GM21360 (cell line): ENCODE results near the gene AIP.
"Not testable (repeated sequence)": the region's sequence is repeated elsewhere in the genome, so short reads cannot be mapped to it uniquely, and the experiment has no call there.

Source experiments
- ATAC-seq: cut with Tn5 transposase; IDR thresholded peaks from one replicate; pipeline ENCODE4 v1.9.1; 2021; ENCODE audit warnings: mild to moderate bottlenecking, moderate library complexity; ENCODE audit not compliant: unreplicated experiment

AIP gene

DNA sequence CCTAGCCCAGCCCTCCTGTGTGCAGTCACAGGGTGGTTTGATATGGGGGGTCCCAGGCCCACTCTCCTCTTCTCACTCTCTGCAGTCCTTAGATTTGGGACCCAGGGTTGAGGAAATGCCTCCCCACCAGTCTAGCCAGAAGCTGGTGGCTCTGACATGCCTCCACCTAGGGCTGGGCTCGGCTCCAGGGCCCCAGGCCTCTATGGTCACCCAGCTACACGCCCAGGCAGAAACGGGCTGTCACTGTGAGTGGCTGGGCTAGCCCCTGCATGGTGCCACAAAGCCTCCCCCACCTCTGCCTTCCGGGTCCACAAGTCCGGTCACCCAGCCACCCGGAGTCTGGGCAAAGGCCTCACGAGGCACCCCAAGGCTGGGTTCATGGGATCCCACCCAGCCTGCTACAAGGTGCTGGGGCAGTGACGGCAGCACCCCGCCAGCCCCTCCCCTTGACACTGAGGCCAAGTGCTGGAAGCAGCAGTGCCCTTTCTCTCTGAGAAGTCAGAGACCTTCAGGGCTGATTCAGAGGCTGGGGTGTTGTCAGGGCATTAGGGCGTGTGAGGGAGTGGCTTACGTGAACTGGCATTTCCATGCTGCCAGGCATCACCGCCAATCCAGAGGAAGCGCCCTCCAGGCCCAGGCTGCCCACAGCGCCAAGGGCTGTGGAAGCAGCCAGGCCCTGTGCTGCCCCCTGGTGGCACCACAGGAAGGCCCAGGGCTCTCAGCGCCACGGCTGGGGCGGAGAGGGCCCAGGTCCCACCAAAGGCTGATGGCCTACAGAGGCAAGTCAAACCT lies 23.0 kb downstream of the AIP start:
- ATAC-seq: peak; percentile 23

DNA sequence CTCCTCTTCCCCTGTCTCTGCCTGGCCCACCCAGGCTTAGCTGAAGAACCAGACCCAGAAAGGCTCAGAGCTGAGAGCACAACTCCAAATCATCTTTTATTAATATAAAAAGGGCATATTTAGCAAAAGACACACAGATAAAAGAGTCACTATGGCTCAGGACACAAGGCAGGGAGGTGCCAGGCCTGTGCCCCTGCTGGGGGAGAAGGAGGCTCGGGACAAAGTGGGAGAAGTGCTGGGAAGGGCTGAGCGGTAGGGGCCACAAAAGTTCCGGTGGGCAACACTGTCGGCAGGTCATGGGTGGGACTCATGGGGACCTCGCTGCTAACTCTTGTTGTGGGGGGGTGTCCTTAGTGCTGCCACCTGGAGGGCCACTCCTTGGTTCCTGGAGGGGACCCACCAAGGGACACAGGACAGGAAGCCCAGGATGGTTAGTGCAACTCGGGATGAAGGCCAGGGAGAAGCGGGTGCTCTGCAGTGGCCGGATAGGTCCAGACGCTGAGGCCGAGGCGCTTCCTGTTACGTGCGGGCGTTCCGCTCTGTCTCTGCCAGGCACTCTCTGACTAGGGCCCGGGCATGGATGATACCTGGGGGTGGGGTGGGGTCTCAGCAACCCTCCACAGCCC lies 23.7 kb downstream of the AIP start:
- ATAC-seq: no peak

DNA sequence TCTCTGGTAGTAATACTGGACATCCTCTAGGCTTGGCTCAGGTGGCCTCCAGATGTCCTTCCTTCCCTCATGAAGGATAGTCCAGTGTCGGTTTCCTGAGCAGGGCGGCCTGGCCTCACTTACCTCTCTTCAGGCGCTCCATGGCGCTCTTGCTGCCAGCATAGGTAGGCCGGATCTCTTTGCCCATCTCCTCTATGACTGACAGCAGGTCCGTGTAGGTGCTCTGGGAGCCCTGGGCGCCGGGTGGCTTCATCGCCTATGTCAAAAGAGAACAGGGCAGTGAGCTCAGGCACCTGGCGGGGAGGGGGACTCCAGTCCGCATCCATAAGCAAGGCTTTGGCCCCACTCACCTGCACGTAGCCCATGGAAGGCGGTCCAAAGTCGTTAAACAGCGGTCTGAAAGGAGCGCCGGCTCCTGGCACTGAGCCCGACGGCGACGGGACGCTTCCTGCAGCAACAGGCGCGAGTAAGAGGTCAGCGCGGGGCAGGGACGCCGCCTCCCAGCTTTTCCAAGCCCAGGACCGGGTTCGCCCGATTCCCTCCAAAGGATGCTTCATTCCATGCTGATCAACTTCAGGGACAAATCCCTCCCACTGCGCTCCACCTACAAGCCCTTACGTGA lies 24.5 kb downstream of the AIP start:
- no peak for ATAC-seq

DNA sequence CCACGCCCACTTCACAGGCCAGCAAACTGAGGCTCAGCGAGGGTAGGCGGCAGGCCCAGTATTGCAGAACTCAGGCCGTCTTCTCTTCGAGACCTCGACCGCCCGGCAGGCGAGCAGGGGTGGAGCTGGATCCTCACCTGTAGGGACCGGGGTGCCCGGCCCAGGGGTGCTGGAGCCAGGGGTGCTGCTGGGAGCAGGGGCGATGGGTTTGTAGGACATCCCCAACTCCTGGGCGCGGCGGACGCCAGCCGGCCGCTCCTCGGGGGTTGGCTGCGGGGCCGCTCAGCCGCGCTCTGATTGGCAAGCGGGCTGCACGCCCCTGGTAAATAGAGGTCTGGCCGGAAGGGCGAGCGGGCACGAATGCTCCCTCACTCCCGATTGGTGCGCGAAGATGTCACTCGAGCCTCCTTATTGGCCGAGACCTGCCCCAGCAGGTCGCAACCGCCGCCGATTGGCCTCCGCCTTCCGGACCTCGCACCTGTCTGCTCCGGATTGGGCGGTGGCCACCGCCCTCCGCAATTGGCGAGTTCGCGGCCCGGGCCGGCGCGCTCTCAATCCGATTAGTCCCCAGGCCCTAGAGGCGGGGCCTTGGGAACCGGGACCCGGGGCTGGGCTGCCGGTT lies 25.1 kb downstream of the AIP start, which contains the start of gene CDK2AP2:
TSS of gene CDK2AP2 (minus strand) at position 299 of the 622 bp plus-strand sequence. CDS start at position 219, 80 bp downstream.
- peak; percentile 71 for ATAC-seq

DNA sequence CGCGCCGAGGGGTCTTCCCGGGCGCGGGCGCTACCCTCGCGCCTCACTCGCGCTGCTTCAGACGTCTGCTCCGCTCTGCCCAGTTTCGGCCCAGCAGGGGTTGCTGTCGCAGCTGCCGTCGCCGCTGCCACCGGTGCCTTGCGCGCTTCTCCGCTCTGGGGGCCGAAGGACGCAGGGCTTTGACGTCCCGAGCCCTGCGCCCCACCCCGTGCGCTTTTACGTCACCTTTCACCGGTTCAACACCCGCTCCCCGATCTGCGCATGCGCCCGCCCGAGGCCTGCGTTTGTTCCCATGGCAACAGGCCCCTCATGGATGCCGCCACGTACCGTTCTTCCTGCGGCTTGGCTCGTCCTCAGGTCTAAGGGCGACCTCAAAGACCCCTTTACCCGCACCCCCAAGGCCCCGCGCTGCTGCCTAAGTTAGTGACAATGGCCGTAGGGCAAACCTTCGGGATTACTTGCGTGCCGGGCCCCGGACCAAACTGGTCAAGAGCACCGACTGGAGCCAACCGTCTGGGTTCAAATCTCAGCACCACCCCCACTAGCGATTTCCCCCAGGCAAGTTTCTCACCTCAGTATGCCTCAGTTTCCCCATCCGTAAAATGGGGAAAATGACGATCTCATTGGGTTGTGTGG lies 25.8 kb downstream of the AIP start:
- ATAC-seq: peak; percentile 33

DNA sequence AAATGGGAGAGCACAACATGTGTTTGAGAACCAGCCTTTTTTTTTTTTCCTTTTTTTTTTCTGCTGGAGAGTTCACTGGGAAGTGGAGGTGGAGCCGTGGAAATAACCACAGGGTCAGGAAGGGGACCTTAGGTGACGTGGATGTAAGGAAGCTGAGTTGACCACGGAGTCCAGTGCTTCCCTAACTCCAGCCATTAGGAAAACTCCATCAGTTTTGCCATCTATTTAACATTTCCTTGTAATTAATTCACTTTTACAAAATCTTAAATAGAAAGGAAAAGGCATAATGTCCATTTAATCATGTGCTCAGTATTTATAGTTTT lies 27.2 kb downstream of the AIP start:
- no peak for ATAC-seq

DNA sequence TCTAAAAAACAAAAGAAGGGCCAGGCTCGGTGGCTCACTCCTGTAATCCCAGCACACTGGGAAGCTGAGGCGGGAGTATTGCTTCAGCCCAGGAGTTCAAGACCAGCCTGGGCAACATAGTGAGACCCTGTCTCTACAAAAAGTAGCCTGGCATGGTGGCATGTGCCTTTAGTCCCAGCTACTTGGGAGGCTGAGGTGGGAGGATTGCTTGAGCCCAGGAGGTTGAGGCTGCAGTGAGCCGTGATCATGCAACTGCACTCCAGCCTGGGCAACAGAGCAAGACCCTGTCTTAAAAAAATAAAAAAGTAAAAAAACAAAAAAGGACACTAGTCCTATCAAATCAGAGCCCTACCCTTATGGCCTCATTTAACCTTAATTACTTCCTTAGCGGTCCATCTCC lies 28.7 kb downstream of the AIP start:
- ATAC-seq: not testable (repeated sequence)

DNA sequence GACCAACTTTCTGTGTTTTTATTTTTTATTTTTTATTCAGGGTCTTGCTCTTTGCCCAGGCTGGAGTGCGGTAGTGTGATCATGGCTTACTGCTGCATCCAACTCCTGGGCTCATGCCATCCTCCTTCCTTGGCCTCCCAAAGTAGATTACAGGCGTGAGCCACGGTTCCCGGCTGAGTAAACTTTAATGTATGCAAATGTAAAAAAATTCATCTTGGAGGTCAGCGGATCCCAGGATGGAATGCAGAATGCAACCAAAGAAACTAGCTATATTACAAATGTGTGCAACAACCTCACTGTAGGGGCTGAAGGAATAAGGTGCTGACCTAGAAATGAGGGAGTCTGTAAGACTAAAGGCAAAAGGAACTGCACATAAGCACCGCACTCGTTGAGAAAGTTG lies 31.3 kb downstream of the AIP start:
- ATAC-seq: no peak

DNA sequence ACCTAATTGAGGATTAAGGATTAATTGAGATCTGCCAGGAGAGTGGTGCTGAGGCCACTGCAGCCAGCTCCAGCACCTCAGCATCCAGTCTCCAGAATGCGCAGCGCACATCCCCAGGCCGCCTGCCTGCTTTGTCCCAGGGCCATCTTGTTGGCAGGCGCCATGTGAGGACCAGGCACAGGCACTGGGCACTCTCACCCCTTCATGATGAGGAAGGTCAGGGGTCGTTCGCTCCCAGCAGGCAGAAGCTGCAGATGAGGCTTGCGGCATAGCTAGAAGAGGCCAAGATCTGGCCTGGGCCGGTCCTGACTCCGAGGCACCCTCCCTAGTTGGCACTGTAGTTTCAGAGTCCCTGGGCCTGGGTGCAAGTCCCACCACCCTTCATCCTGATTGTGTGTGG lies 34.0 kb downstream of the AIP start:
- ATAC-seq: no peak

DNA sequence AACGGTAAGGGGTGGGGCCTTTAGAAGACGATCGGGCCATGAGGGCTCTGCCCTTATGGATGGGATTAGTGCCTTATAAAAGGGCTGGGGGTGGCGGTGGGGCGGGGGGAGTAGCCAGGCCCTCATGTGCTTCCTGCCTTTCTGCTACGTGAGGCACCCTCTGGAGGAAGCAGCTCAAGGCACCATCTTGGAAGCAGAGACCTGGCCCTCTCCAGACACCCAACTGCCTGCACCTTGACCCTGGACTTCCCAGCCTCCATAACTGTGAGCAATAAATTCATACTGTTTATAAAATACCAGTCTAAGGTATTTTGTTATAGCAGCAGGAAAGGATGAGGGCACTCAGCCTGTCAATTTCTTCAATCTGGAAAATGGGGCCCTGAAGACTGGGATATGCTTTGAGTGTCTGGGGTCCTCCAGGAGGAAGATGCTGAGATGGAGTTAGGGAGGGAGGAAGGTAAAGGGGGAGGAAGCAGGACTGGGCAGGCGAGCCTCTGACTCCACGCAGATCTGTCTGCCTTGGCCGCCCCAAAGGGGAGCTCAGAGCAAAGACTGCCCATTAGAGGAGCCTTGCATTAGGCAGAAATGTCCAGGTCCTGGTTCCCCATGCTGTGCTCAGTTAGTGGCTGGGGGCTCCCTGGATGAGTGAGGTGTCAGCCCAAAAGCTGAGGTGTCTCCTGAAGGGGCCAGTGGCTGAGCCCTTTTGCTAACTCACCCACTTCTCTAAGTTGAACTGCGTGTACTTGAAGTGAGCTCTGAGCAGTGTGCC lies 35.1 kb downstream of the AIP start:
- no peak for ATAC-seq

DNA sequence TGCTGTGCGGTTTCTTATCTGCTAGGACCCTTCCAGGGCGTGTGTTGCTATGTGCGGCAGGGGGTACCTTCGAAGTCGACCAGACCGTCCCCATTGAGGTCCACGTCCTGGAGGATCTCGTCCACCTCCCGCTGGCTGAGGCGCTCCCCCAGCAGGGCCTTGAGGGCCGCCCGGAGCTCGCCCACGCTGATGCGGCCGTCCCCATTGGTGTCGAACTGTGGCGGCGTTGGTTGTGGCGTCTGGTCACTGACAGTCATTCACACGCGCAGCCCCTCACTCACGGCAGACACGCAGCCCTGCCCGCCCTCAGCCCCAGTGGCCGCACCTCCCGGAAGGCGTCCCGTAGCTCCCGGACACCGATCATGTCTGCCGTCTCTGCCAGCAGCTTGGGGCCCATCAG lies 36.9 kb downstream of the AIP start:
- ATAC-seq: no peak

DNA sequence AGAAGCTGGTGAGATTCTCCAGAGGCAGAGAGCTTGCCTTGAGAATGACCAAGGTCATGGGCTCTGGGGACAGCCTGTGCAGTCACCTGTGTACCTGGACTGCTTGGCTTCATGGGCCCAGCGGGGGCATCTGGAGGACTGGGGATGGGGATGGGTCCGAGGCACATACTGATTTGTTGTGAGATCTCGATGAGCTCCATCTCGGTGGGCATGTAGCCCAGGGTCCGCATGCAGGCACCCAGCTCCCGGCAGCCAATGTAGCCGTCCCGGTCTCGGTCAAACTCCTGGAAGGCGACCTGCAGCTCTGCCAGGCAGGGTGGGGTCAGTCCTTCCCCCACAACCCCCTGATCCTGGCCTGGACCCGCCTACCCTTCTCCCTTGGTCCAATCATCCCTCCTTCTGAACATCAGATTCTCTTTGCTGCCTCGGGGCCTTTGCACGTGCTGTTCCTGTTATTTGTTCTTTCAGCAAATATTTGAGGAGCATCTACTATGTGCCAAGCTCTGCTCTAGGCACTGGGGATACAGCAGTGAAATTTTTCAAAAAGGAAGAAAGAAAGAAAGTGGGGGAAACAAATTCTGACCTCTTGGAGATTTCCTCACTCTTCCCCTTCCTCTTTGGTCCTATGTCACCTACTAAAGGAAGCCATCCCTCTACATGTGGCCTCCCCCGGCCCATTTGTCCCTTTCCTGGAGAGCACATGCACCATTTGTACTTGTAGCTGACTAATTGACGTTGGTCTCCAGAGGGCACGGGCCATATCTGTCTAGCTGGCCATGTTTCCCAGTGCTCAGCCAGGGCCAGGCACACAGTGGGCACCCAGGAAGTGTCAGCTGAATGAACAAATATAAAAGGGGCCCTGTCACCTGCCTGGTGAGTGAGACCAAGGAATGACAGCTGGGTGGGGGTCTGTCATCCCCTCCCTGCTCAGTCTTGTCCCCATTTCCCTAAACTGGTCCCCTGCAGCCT lies 38.3 kb downstream of the AIP start:
- ATAC-seq: no peak

DNA sequence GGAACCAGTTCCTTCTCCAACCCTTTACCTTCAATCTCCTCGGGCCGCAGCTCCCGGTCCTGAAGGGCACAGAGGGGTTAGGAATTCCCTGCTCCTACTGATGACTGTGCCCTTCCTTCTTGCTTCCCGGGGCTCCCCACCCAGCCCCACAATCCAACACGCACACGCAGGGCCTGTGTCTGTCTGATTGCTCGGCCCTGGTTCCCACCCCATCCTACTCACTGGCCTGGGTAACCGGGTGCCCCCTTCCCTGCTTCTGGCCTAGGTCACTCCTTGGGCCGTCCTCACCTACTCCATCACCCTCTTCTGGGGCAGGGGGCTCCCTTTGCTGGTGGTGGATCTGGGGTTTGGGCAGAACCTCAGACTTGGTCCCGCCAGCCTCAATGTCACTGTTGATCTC lies 39.1 kb downstream of the AIP start:
- ATAC-seq: no peak

DNA sequence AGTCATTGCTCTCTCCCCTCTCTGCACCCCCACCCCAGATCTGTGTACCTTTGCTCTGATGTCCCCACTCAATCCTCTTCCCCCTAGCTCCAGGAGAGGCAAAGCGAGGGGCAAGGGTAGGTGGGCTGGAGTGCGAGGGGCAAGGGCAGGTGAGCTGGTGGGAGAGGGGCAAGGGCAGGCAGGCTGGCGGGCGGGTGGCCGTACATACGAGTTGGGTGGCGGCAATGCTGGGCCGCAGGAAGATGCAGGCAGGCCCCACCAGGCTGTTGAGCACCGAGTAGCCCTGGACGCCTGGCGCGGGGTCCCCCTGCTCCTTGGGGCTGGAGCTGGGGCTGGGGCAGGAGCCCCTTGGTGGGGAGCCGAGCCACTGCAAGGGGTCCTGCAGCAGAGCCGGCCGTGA lies 39.5 kb downstream of the AIP start:
- ATAC-seq: no peak

DNA sequence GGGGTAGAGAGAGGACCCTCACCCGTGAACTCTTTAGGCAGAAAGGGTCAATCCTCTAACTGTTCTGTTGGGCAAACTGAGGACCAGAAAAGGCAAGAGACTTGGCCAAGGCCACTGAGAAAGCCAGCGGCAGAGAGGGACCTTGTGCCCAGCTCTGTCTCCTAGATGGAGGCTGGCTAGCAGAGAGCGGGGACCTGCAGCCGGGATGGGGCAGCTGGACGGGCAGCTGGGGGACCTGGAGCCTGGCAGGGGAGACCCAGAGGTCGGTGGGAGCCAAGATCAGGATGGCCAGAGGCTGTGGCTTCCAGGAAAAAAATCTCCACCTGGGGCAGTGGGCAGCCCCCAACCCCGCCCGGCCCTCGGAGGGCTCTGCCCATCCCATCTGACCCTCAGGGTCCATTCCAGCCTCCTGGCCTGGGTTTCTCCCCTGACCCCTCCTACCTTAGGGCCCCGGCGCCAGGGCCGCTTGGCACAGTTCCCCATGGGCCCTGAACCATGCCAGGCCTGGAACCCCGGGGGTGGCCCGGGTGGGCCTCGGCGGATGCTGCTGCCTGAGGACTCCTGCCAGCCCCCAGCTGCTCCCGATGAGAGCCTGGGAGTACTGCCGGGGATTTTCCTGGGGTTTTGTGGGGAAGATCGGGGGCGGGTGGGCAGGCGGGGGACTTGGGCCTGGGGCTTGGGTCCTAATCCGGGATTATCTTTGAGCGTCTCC lies 40.2 kb downstream of the AIP start, which contains the start of gene CABP2:
TSS of gene CABP2 (minus strand) at position 603 of the 712 bp plus-strand sequence. CDS start at position 483, 120 bp downstream.
- ATAC-seq: no peak

DNA sequence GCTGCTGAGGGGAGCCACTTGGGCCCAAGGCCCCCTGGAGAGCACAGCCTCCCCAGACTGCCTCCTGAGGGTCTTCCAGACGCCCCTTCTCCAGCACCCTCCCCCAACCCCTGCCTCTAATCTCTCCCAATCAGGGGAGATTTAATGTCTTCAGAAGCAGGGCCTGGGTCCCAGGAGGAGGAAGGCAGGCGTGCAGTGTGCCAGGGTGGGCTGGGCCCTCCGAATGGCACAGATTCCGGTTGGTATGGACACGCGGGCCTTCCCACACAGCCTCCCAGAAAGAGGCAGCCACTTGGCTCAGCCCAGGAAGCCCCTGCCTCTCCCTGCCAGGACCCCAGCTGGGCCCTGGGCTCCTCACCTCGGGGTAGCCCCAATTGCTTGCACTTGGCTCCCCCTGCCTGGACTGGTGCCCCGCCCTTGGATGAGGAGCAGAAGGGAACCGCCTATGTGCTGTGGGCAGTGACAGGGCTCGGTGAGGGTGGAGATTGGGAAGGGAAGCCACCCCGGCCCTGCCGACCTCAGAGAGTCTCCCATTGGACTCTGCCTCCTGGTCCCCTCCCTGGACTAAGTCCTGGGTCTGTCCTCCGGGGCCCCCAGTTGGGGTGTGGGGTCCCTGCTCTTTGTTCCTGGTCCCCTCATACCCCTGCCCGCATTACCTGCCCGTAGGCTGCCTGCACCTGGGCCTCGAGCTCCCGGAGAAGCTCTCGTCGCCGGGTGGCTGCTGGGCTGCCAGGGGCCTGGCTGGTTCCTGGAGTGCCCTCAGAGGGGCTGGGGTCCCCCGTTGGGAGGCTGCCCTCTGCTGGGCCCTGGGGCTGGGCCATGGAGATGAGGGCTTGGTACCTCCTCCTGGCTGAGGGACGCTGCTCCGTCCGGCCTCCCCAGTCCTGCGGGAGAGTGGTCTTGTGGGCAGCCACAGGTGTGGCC lies 41.0 kb downstream of the AIP start:
- ATAC-seq: no peak

DNA sequence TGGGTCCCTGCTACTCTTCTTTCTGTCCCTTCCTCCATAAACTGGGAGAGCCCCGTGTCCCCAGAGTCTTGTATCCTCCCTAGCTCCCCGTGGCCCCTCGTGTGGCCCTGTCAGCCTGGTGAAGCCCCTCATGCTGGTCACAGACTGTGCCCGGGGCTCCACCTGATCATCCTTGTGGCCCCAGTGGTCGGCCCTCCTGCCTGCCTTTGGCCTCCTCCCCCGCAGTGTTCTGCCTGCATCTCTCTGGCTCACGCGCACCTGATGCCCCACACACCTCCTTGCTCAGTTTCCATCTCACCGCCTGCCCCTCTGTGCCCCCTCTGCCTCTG lies 41.6 kb downstream of the AIP start:
- no peak for ATAC-seq
